Lung (tissue), 12 donors: ENCODE measurements around the gene RNF144A. TPM values are rescaled to one million over a fixed set of nuclear protein-coding genes. Genes with fewer than 3 reads are reported as not detected.

Source experiments
- ATAC-seq: fragments of 200-7000 bp; cut with Tn5 transposase; one replicate; pipeline ENCODE4 v1.9.1; 2020; ENCODE audit warnings: moderate number of reproducible peaks; ENCODE audit not compliant: insufficient read depth, low FRiP score
- DNase-seq, 3 donors: peaks; one replicate each; pipeline ENCODE4 v3.0.0-alpha.2; 2013 to 2017
- H3K27ac ChIP-seq, 2 donors: one replicate each; pipeline ENCODE4 v1.5.1; 2013; ENCODE audit warnings: mild to moderate bottlenecking in 2 of 2, moderate library complexity in 2 of 2, control low read depth in 1 of 2, inconsistent platforms in 1 of 2, low read depth in 1 of 2, low read length in 1 of 2
- H3K27me3 ChIP-seq, 3 donors: one replicate each; pipeline ENCODE4 v1.5.1; 2013; ENCODE audit warnings: low read length in 2 of 3; ENCODE audit not compliant: control insufficient read depth in 3 of 3, insufficient read depth in 3 of 3
- H3K36me3 ChIP-seq, 4 donors: one replicate each; pipeline ENCODE4 v1.5.1; 2013; ENCODE audit warnings: low read length in 4 of 4, mild to moderate bottlenecking in 1 of 4, moderate library complexity in 1 of 4; ENCODE audit not compliant: control insufficient read depth in 4 of 4, insufficient read depth in 4 of 4
- H3K4me1 ChIP-seq, 5 donors: one replicate each; pipeline ENCODE4 v1.5.1; 2013; ENCODE audit warnings: low read length in 5 of 5, mild to moderate bottlenecking in 2 of 5, moderate library complexity in 1 of 5; ENCODE audit not compliant: control insufficient read depth in 5 of 5, insufficient read depth in 5 of 5
- H3K4me3 ChIP-seq: one replicate; pipeline ENCODE4 v1.5.1; 2013; ENCODE audit warnings: mild to moderate bottlenecking, control low read depth, moderate library complexity
- H3K9ac ChIP-seq, 2 donors: one replicate each; pipeline ENCODE4 v1.5.1; 2013; ENCODE audit warnings: low read length in 2 of 2, control low read depth in 1 of 2; ENCODE audit not compliant: insufficient read depth in 1 of 2
- H3K9me3 ChIP-seq, 4 donors: one replicate each; pipeline ENCODE4 v1.5.1; 2013; ENCODE audit warnings: low read length in 3 of 4, mild to moderate bottlenecking in 1 of 4, moderate library complexity in 1 of 4; ENCODE audit not compliant: control insufficient read depth in 4 of 4, insufficient read depth in 3 of 4
- WGBS, 2 donors: extraction: QIAGEN DNeasy Blood & Tissue Kit; methylation state at CpG; one replicate each; pipeline ENCODE4 v1.1.7; 2013; 5-methylcytosine and 5-hydroxymethylcytosine counted together
- polyA plus RNA-seq, 2 donors: library from polyadenylated mRNA; stranded (reverse); fragments of 200-250 nt; gene quantifications; one replicate each; pipeline ENCODE4 v1.2.1, GENCODE V29; 2013
- total RNA-seq, 2 donors: library from RNA; depleted of rRNA in 1 of 2; stranded (reverse); fragments of >200 nt in 1 of 2; gene quantifications; one replicate each; pipeline ENCODE4 v1.2.1, GENCODE V29; 2014 to 2021
- TF ChIP-seq, protein P1 (sequence below): IDR thresholded peaks from 2 replicates; pipeline ENCODE4 v1.5.1; 2012; ENCODE audit warnings: mild to moderate bottlenecking; ENCODE audit errors: control extremely low read depth, extremely low read depth
- donor health status: control.
- donor health status: control.
- donor health status: Bipolar disorder and iron deficiency.
- donor health status: healthy.
- donor health status: DM: yes; HTN: yes; CAD: no.

RNF144A gene
- total and polyA plus RNA-seq, 4 donors = 2.7 to 25.3 (median 5.8) TPM

DNA sequence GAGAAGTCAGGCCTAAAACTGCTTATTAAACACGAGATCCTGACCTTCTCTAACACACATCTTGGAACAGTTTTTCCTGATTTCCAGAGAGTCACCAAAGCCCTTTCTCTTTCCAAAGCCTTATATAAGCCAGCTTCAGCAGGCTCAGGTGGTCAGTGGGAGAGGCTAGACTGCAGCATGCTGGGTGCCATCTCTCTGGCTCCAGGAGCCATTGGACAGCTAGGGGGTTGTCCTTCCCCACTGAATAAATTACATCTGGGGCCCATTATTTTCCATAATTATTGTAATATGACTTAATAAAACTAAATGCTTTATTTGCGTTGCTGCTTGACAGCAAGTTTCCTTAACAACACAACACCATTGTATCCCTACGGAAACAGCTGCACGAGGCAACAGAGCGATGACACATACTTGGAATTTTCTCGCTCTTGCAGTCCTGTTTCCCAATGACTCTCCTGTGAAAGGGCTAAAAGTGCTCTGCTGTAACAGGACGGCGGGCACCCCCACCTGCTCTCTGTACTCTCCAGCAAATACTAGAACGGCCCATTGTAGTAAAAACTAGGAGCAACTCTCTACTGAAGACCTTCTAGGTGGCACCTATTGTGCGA is 160.6 kb downstream of the RNF144A start:
- TF ChIP-seq, protein P1, sequence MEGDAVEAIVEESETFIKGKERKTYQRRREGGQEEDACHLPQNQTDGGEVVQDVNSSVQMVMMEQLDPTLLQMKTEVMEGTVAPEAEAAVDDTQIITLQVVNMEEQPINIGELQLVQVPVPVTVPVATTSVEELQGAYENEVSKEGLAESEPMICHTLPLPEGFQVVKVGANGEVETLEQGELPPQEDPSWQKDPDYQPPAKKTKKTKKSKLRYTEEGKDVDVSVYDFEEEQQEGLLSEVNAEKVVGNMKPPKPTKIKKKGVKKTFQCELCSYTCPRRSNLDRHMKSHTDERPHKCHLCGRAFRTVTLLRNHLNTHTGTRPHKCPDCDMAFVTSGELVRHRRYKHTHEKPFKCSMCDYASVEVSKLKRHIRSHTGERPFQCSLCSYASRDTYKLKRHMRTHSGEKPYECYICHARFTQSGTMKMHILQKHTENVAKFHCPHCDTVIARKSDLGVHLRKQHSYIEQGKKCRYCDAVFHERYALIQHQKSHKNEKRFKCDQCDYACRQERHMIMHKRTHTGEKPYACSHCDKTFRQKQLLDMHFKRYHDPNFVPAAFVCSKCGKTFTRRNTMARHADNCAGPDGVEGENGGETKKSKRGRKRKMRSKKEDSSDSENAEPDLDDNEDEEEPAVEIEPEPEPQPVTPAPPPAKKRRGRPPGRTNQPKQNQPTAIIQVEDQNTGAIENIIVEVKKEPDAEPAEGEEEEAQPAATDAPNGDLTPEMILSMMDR = no peak
- peak overlapping the region in 1 of 2 donors; percentile 60 for H3K27ac ChIP-seq
- H3K4me3 ChIP-seq = no peak overlapping the region
- 62 to 73% methylated on average over 10 of the region's 10 CpGs for WGBS, 2 donors
- peaks cover 0 to 5% (median 0%) of the 10 kb centered on the region in 5 donors for H3K4me1 ChIP-seq
- peak; percentile 25 to 58 (median 50) for DNase-seq
- no peaks in the 10 kb centered on the region for H3K36me3 ChIP-seq
- H3K9ac ChIP-seq = no peak overlapping the region
- no peaks in the 10 kb centered on the region for H3K9me3 ChIP-seq
- ATAC-seq = no peak
- H3K27me3 ChIP-seq = no peaks in the 10 kb centered on the region

DNA sequence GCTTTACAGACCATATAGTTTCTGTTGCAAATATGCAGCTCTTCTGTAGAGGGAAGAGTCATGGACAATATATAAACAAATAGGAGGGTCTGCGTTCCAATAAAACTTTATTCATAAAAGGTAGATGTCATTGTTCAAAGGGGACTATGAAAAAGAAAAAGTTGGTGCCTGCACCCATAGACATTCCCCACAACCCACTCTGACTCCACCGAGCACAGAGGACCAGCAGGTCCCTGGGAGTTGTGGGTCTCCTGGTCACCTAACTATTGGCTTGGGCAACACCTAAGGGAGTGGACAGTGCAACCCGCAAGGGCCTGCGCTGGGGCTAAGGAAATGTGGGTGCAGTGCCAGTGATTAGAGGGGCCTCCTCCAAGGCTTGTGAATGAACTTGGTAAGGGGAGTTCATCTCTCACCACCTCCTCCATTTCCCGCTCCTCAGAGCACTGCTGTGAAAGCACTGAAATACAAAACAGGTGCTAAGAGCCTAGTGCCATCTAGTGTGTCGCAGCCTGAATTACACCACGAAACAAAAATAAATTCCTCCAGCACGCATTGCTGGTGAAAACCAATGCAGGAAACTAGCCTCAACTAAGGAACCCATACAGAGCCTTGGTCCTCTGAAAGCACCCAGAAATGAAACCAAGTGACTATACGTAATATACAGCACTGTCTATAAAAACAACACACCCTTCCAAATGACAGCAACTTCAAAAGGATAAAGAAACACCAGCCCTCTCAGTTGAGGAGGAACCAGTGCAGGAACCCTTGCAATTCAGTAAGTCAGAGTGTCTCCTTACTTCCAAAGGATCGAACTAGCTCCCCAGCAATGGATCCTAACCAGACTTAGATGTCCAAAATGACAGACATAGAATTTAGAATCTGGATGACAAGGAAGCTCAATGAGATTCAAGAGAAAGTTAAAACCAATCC is 166.6 kb downstream of the RNF144A start:
- 79 to 89% methylated on average over 10 of the region's 10 CpGs for WGBS, 2 donors
- H3K9me3 ChIP-seq = peaks cover 0 to 5% (median 0%) of the 10 kb centered on the region in 4 donors
- TF ChIP-seq, protein P1 = no peak
- no peak for DNase-seq
- no peak overlapping the region for H3K4me3 ChIP-seq
- H3K4me1 ChIP-seq = no peaks in the 10 kb centered on the region
- H3K36me3 ChIP-seq = no peaks in the 10 kb centered on the region
- no peaks in the 10 kb centered on the region for H3K27me3 ChIP-seq
- no peak overlapping the region for H3K9ac ChIP-seq
- ATAC-seq = no peak
- H3K27ac ChIP-seq = no peak overlapping the region

DNA sequence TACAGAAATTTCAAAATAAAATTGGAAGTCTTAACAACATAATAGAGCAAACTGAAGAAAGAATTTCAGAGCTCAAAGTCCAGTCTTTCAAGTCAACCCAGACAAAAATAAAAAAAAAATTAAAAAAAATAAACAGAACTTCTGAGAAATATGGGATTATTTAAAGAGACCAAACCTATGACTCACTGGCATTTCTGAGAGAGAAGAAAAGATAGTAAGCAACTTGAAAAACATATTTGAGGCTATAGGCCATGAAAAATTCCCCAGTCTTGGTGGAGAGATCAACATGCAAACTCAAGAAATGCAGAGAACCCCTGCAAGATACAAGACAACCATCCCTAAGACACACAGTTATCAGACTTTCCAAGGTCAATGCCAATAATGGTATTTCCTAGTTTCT is 167.4 kb downstream of the RNF144A start:
- Histone ChIP-seq H3K9me3 (peaks cover 0 to 5% (median 0%) of the 10 kb centered on the region in 4 donors), H3K36me3 (no peaks in the 10 kb centered on the region), H3K27ac (no peak overlapping the region), H3K4me1 (no peaks in the 10 kb centered on the region), H3K9ac (no peak overlapping the region), H3K4me3 (no peak overlapping the region), H3K27me3 (no peaks in the 10 kb centered on the region)
- TF ChIP-seq, protein P1 = no peak
- ATAC-seq = no peak
- DNase-seq = no peak
